NOMO-1 treated with dmso at 0.1 percent for 144 hours (cell line): ENCODE data around the gene BNC2.

Experiments
- DNase-seq: peaks from one replicate; lab custom pipeline; 2025; ENCODE audit not compliant: unreplicated experiment; lab: John Stamatoyannopoulos, UW

Gene BNC2

GRCh38 chr9:16718952-16719351 is 151.5 kb downstream of the BNC2 start:
- DNase-seq, result no peak

- DNase-seq, result no peak
These were observed 152.2 kb downstream of the BNC2 start for GRCh38 chr9:16718296-16718695.

- no peak for DNase-seq
These were observed 153.9 kb downstream of the BNC2 start for GRCh38 chr9:16716601-16717000.

- DNase-seq, result no peak
These were observed 155.1 kb downstream of the BNC2 start for GRCh38 chr9:16715404-16715803.

GRCh38 chr9:16712787-16713186 is 157.7 kb downstream of the BNC2 start:
- DNase-seq, result no peak

- no peak for DNase-seq
These were observed 159.6 kb downstream of the BNC2 start for GRCh38 chr9:16710888-16711287.

GRCh38 chr9:16709924-16710323 is 160.5 kb downstream of the BNC2 start:
- no peak for DNase-seq

GRCh38 chr9:16708656-16709435 is 161.6 kb downstream of the BNC2 start:
- no peak for DNase-seq

GRCh38 chr9:16705111-16705604 is 165.3 kb downstream of the BNC2 start:
- no peak for DNase-seq

GRCh38 chr9:16704116-16705110 is 166.1 kb downstream of the BNC2 start:
- DNase-seq, result no peak

- DNase-seq, result no peak
These were observed 169.1 kb downstream of the BNC2 start for GRCh38 chr9:16701347-16701746.

GRCh38 chr9:16693616-16694015 is 176.9 kb downstream of the BNC2 start:
- no peak for DNase-seq

- no peak for DNase-seq
These were observed 179.8 kb downstream of the BNC2 start for GRCh38 chr9:16690628-16691027.

- DNase-seq, result no peak
These were observed 180.3 kb downstream of the BNC2 start for GRCh38 chr9:16690205-16690604.

GRCh38 chr9:16689351-16689938 is 181.0 kb downstream of the BNC2 start:
- no peak for DNase-seq

- no peak for DNase-seq
These were observed 181.7 kb downstream of the BNC2 start for GRCh38 chr9:16688814-16689213.

GRCh38 chr9:16687678-16688369 is 182.6 kb downstream of the BNC2 start:
- DNase-seq, result no peak

- DNase-seq, result no peak
These were observed 187.1 kb downstream of the BNC2 start for GRCh38 chr9:16683326-16683725.

- no peak for DNase-seq
These were observed 188.2 kb downstream of the BNC2 start for GRCh38 chr9:16682273-16682672.

GRCh38 chr9:16681652-16681987 is 188.8 kb downstream of the BNC2 start:
- no peak for DNase-seq
